Spleen (tissue), 11 donors: ENCODE measurements around the gene SLC30A10. TPM values are rescaled to one million over a fixed set of nuclear protein-coding genes. Genes with fewer than 3 reads are reported as not detected.

ENCODE experiments used
- DNase-seq: peaks from one replicate; pipeline ENCODE4 v3.0.0-alpha.2; 2020
- H3K27ac ChIP-seq, 8 donors: fragments of 200-600 bp; sonication (generic) in 7 of 8; 1 replicate in 4 of 8; 2 replicates in 4 of 8; pipeline versions ENCODE4 v1.5.0 to v1.8.0; 2016 to 2021; ENCODE audit warnings: inconsistent platforms in 4 of 8, mild to moderate bottlenecking in 4 of 8, moderate library complexity in 1 of 8
- H3K27me3 ChIP-seq, 7 donors: fragments of 200-600 bp; sonication (generic) in 6 of 7; replicated peaks in 1 of 7; 1 replicate in 4 of 7; 2 replicates in 3 of 7; pipeline versions ENCODE4 v1.5.0 to v1.8.0; 2016 to 2021; ENCODE audit warnings: inconsistent platforms in 3 of 7, mild to moderate bottlenecking in 1 of 7
- H3K36me3 ChIP-seq, 6 donors: fragments of 200-600 bp; sonication (generic) in 5 of 6; 1 replicate in 4 of 6; 2 replicates in 2 of 6; pipeline versions ENCODE4 v1.5.0 to v1.8.0; 2016 to 2021; ENCODE audit warnings: inconsistent platforms in 2 of 6
- H3K4me1 ChIP-seq, 6 donors: fragments of 200-600 bp; sonication (generic) in 5 of 6; 1 replicate in 3 of 6; 2 replicates in 3 of 6; pipeline versions ENCODE4 v1.5.0 to v1.8.0; 2016 to 2021; ENCODE audit warnings: inconsistent platforms in 3 of 6
- H3K4me3 ChIP-seq, 8 donors: fragments of 200-600 bp; sonication (generic) in 7 of 8; 1 replicate in 4 of 8; 2 replicates in 4 of 8; pipeline versions ENCODE4 v1.5.0 to v1.8.0; 2016 to 2021; ENCODE audit warnings: inconsistent platforms in 4 of 8, mild to moderate bottlenecking in 4 of 8, moderate library complexity in 2 of 8
- H3K9me3 ChIP-seq, 8 donors: fragments of 200-600 bp; sonication (generic) in 7 of 8; 1 replicate in 4 of 8; 2 replicates in 4 of 8; pipeline versions ENCODE4 v1.5.0 to v1.8.0; 2016 to 2021; ENCODE audit warnings: inconsistent platforms in 4 of 8
- POLR2A ChIP-seq, 3 donors: fragments of 450-650 bp; IDR thresholded peaks; one replicate each; pipeline ENCODE4 v1.5.1; 2017; ENCODE audit warnings: antibody characterized with exemption in 3 of 3, mild to moderate bottlenecking in 1 of 3
- POLR2AphosphoS5 ChIP-seq, 3 donors: sonication (generic); formaldehyde crosslinking; IDR thresholded peaks; one replicate each; pipeline ENCODE4 v1.5.1; 2017; ENCODE audit warnings: antibody characterized with exemption in 3 of 3
- WGBS, 5 donors: extraction: QIAGEN DNeasy Blood & Tissue Kit in 3 of 5; methylation state at CpG; one replicate each; pipeline versions ENCODE4 v1.1.5 to v1.1.7; 2013 to 2018; 5-methylcytosine and 5-hydroxymethylcytosine counted together
- intact Hi-C: fragments of 100-400 bp; cut with DNase I; formaldehyde crosslinking; loops from one replicate; pipeline ENCODE4 v1.15.0; 2023; ENCODE audit warnings: low total_unique reads
- polyA plus RNA-seq, 3 donors: library from polyadenylated mRNA; stranded (reverse); fragments of 200-250 nt; gene quantifications; one replicate each; pipeline ENCODE4 v1.2.1, GENCODE V29; 2013
- total RNA-seq, 7 donors: library from RNA; depleted of rRNA in 3 of 7; stranded (reverse); fragments of >200 nt in 3 of 7; fragmentation: NEBNext Ultra II Directional in 4 of 7; extraction: Animal tissue kit (Norgen Biotek cat#: 25700) in 4 of 7; gene quantifications; one replicate each; pipeline versions ENCODE4 v1.1.0 to v1.2.1, GENCODE V29; 2016 to 2021
- TF ChIP-seq, protein P1 (sequence below), 11 experiments: fragments of 200-600 bp in 7 of 11; fragments of 450-650 bp in 4 of 11; sonication (generic) in 4 of 11; IDR thresholded peaks in 8 of 11; conservative IDR thresholded peaks in 3 of 11; 1 replicate in 7 of 11; 2 replicates in 4 of 11; pipeline versions ENCODE4 v1.4.0 to v1.8.0; 2016 to 2021; ENCODE audit warnings: antibody characterized with exemption in 11 of 11, inconsistent platforms in 4 of 11, mild to moderate bottlenecking in 1 of 11
- donor health status: healthy with polysubstance abuse.
- donor health status: DM: no; HTN: no; CAD: no; lungs with moderate emphysema.
- donor health status: DM: no; HTN: no; CAD: no.
- donor health status: Bipolar disorder and iron deficiency.
- donor health status: healthy.
- donor health status: DM: no; HTN: no; CAD: no.
- donor health status: DM: yes; HTN: yes; CAD: no.

SLC30A10 gene
- total and polyA plus RNA-seq, 10 donors, result 0.03 TPM; not detected in 9

- H3K27ac ChIP-seq, result no peak overlapping the region
- H3K36me3 ChIP-seq, result no peaks in the 10 kb centered on the region
- H3K9me3 ChIP-seq, result no peaks in the 10 kb centered on the region
- peaks cover 3 to 18% (median 13%) of the 10 kb centered on the region in 6 donors for H3K4me1 ChIP-seq
- peaks cover 0 to 62% (median 34%) of the 10 kb centered on the region in 7 donors for H3K27me3 ChIP-seq
- no peak for DNase-seq
- TF ChIP-seq POLR2A (IDR thresholded peaks at IDR 0.05) (no peak), POLR2AphosphoS5 (IDR thresholded peaks at IDR 0.05) (no peak)
- TF ChIP-seq, protein P1, sequence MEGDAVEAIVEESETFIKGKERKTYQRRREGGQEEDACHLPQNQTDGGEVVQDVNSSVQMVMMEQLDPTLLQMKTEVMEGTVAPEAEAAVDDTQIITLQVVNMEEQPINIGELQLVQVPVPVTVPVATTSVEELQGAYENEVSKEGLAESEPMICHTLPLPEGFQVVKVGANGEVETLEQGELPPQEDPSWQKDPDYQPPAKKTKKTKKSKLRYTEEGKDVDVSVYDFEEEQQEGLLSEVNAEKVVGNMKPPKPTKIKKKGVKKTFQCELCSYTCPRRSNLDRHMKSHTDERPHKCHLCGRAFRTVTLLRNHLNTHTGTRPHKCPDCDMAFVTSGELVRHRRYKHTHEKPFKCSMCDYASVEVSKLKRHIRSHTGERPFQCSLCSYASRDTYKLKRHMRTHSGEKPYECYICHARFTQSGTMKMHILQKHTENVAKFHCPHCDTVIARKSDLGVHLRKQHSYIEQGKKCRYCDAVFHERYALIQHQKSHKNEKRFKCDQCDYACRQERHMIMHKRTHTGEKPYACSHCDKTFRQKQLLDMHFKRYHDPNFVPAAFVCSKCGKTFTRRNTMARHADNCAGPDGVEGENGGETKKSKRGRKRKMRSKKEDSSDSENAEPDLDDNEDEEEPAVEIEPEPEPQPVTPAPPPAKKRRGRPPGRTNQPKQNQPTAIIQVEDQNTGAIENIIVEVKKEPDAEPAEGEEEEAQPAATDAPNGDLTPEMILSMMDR (IDR thresholded peaks at IDR 0.05 in 8 of 11, conservative IDR thresholded peaks at IDR 0.05 in 3 of 11), result no peak
- intact Hi-C loops, result no loop called here
- H3K4me3 ChIP-seq, result no peak overlapping the region
Measured at GRCh38 chr1:219931033-219931432, 2.7 kb upstream of the SLC30A10 start.

- Histone ChIP-seq H3K27me3 (peaks cover 0 to 72% (median 34%) of the 10 kb centered on the region in 7 donors), H3K9me3 (no peaks in the 10 kb centered on the region), H3K4me3 (peak overlapping the region in 7 of 8 donors; percentile 32 to 67 (median 37)), H3K4me1 (peaks cover 3 to 18% (median 13%) of the 10 kb centered on the region in 6 donors), H3K27ac (no peak overlapping the region), H3K36me3 (no peaks in the 10 kb centered on the region)
- TF ChIP-seq POLR2A (IDR thresholded peaks at IDR 0.05) (no peak), POLR2AphosphoS5 (IDR thresholded peaks at IDR 0.05) (no peak)
- TF ChIP-seq, protein P1 (IDR thresholded peaks at IDR 0.05 in 8 of 11, conservative IDR thresholded peaks at IDR 0.05 in 3 of 11), result no peak
- intact Hi-C loops, result no loop called here
- WGBS, 5 donors, result 42 to 58% (median 51%) methylated on average over 11 to 13 of the region's 13 CpGs
- DNase-seq, result no peak
Measured at GRCh38 chr1:219928791-219929118, 398 bp upstream of the SLC30A10 start.

DNA sequence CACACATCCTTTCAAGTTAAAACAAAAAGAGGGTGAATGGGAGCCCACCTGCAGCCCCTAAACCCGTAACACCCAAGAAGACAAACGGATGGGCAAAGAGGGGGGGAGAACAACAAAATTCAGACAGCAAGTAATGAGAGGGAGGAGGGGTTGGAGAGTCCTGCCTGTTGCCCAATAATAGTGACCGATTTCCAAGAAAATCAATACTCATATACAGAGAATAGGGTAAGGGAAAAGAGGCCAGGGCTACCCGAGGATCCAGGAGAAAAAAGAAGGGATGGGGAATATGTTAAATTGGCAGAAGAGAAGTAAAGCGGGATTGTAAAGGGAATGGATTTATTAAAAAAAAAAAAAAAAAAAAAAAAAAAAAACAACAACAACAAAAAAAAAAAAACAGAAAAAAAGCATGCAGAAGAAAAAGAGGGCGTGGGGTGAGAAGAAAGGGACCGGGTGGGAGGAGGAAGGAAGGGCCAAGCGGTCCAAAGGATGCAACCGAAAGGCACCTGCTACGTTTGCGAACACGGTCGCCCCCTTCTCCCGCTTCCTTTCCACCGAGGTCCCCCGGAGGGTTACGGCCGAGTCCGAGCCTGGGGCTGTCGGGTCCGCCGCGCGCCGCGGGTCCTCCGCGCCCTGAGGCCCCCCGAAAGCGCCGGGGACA, 930 bp downstream of the SLC30A10 start:
- intact Hi-C loops, result no loop called here
- Histone ChIP-seq H3K27ac (no peak overlapping the region), H3K27me3 (peaks cover 0 to 75% (median 34%) of the 10 kb centered on the region in 7 donors), H3K4me3 (peak overlapping the region; percentile 21 to 67 (median 37)), H3K4me1 (peaks cover 3 to 18% (median 13%) of the 10 kb centered on the region in 6 donors), H3K9me3 (no peaks in the 10 kb centered on the region), H3K36me3 (no peaks in the 10 kb centered on the region)
- DNase-seq, result no peak
- TF ChIP-seq, protein P1 (IDR thresholded peaks at IDR 0.05 in 8 of 11, conservative IDR thresholded peaks at IDR 0.05 in 3 of 11), result no peak
- TF ChIP-seq POLR2A (IDR thresholded peaks at IDR 0.05) (no peak), POLR2AphosphoS5 (IDR thresholded peaks at IDR 0.05) (no peak)
- WGBS, 5 donors, result 13 to 15% (median 14%) methylated on average over 27 to 31 of the region's 31 CpGs

- WGBS, 5 donors, result 88 to 94% (median 92%) methylated on average over 6 of the region's 6 CpGs
- H3K27me3 ChIP-seq, result peaks cover 0 to 76% (median 34%) of the 10 kb centered on the region in 7 donors
- intact Hi-C loops, result no loop called here
Measured at GRCh38 chr1:219926363-219926998, 1.9 kb downstream of the SLC30A10 start.

More at GRCh38 chr1:219926363-219926998, 1.9 kb downstream of the SLC30A10 start:
- DNase-seq, result no peak
- H3K4me3 ChIP-seq, result no peak overlapping the region
- no peaks in the 10 kb centered on the region for H3K36me3 ChIP-seq
- TF ChIP-seq POLR2AphosphoS5 (IDR thresholded peaks at IDR 0.05), result no peak
- peaks cover 3 to 18% (median 13%) of the 10 kb centered on the region in 6 donors for H3K4me1 ChIP-seq
- H3K9me3 ChIP-seq, result no peaks in the 10 kb centered on the region
- no peak overlapping the region for H3K27ac ChIP-seq
